ENCODE measurements around the gene ICOSLG. TPM values are rescaled to one million over a fixed set of nuclear protein-coding genes. Genes with fewer than 3 reads are reported as not detected.
"Not testable (repeated sequence)": the region's sequence is repeated elsewhere in the genome, so short reads cannot be mapped to it uniquely, and the experiment has no call there.

Gene ICOSLG
- total RNA-seq, 1 donor: not detected

DNA sequence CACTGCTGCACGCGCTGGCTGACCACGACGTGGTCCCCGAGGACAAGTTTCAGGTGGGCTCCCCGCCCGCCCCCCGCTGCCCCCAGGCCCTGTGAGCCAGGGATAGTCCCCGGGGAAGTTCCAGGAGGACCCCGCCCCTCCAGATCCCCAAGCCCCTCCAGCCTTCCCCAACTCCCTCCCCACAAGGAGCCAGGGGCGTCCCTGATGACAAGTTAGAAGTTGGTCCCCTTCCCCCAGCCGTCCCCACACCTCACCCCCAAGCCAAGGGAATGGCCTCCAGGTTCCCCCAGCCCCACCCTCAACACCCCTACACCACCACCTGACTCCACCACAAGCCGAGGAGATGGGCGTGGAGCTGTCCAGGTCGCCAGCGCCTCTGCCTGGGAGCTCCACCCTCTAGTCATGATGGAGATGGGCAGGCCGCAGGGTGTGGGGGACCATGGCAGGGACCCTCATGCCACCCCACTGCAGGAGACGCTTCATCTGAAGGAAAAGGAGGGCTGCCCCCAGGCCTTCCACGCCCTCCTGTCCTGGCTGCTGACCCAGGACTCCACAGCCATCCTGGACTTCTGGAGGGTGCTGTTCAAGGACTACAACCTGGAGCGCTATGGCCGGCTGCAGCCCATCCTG, 45.5 kb upstream of the ICOSLG start:
- Histone ChIP-seq H4K20me1 (ENCODE audit: insufficient read depth, low read length) (no peaks in the 10 kb centered on the region), H3K36me3 (ENCODE audit: insufficient read depth, low read length) (no peaks in the 10 kb centered on the region), H3K9me3 (ENCODE audit: low read depth, low read length) (no peaks in the 10 kb centered on the region), H2AFZ (ENCODE audit: low read length) (no peak overlapping the region), H3K27me3 (ENCODE audit: insufficient read depth, low read length) (no peaks in the 10 kb centered on the region), H3K79me2 (ENCODE audit: insufficient read depth, low read length) (no peaks in the 10 kb centered on the region), H3K27ac (ENCODE audit: low read depth, low read length) (no peak overlapping the region), H3K4me2 (ENCODE audit: insufficient read depth, low read length) (peak overlapping the region; percentile 39), H3K4me3 (ENCODE audit: insufficient read depth, low read length) (no peak overlapping the region), H3K4me1 (ENCODE audit: insufficient read depth, low read length) (peaks cover 3% of the 10 kb centered on the region)
- TF ChIP-seq, protein P1, sequence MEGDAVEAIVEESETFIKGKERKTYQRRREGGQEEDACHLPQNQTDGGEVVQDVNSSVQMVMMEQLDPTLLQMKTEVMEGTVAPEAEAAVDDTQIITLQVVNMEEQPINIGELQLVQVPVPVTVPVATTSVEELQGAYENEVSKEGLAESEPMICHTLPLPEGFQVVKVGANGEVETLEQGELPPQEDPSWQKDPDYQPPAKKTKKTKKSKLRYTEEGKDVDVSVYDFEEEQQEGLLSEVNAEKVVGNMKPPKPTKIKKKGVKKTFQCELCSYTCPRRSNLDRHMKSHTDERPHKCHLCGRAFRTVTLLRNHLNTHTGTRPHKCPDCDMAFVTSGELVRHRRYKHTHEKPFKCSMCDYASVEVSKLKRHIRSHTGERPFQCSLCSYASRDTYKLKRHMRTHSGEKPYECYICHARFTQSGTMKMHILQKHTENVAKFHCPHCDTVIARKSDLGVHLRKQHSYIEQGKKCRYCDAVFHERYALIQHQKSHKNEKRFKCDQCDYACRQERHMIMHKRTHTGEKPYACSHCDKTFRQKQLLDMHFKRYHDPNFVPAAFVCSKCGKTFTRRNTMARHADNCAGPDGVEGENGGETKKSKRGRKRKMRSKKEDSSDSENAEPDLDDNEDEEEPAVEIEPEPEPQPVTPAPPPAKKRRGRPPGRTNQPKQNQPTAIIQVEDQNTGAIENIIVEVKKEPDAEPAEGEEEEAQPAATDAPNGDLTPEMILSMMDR (IDR thresholded peaks at IDR 0.05; ENCODE audit: extremely low read depth, low read depth, low read length): no peak
- no peak for DNase-seq (ENCODE audit: insufficient read length, low spot score, missing footprints)

GRCh38 chr21:44285138-44285992, 44.6 kb upstream of the ICOSLG start, which contains the start of gene AIRE:
TSS of gene AIRE (plus strand) at chr21:44285876. CDS start at chr21:44286007, 131 bp downstream.
- H3K27ac ChIP-seq (ENCODE audit: low read depth, low read length): no peak within 1 kb of the TSS
- H3K79me2 ChIP-seq (ENCODE audit: insufficient read depth, low read length): no peaks in the 10 kb centered on the region
- DNase-seq (ENCODE audit: insufficient read length, low spot score, missing footprints): peak; percentile 95
- peaks cover 3% of the 10 kb centered on the region for H3K4me1 ChIP-seq (ENCODE audit: insufficient read depth, low read length)
- H2AFZ ChIP-seq (ENCODE audit: low read length): peak within 1 kb of the TSS; percentile 68
- H3K9me3 ChIP-seq (ENCODE audit: low read depth, low read length): no peaks in the 10 kb centered on the region
- TF ChIP-seq, protein P1 (IDR thresholded peaks at IDR 0.05; ENCODE audit: extremely low read depth, low read depth, low read length): no peak
- no peaks in the 10 kb centered on the region for H4K20me1 ChIP-seq (ENCODE audit: insufficient read depth, low read length)
- H3K4me2 ChIP-seq (ENCODE audit: insufficient read depth, low read length): peak within 1 kb of the TSS; percentile 39
- H3K36me3 ChIP-seq (ENCODE audit: insufficient read depth, low read length): no peaks in the 10 kb centered on the region
- peak within 1 kb of the TSS; percentile 37 for H3K4me3 ChIP-seq (ENCODE audit: insufficient read depth, low read length)
- H3K27me3 ChIP-seq (ENCODE audit: insufficient read depth, low read length): no peaks in the 10 kb centered on the region

DNA sequence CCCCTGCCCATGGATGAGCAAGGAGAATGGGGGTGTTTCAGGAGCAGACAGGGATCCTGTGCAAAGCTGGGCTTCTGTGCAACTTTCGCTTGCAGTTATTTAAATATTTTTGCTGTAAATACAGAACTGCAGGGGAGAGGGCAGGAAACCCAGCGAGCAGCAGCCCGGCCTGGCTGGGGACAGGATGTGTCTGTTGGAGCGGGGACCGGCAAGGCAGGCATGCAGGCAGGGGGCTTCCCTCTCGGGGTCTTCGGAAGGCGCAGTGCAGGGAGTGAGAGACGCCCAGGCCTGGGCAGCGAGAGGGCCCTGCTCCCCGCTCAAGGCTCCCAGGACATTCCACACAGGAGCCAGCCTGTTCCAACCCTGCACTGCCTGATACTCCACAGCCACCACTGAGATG, 43.2 kb upstream of the ICOSLG start:
- Histone ChIP-seq H3K27ac (ENCODE audit: low read depth, low read length) (no peak overlapping the region), H4K20me1 (ENCODE audit: insufficient read depth, low read length) (no peaks in the 10 kb centered on the region), H3K9me3 (ENCODE audit: low read depth, low read length) (no peaks in the 10 kb centered on the region), H3K79me2 (ENCODE audit: insufficient read depth, low read length) (no peaks in the 10 kb centered on the region), H2AFZ (ENCODE audit: low read length) (no peak overlapping the region), H3K4me2 (ENCODE audit: insufficient read depth, low read length) (no peak overlapping the region), H3K4me1 (ENCODE audit: insufficient read depth, low read length) (peaks cover 3% of the 10 kb centered on the region), H3K27me3 (ENCODE audit: insufficient read depth, low read length) (no peaks in the 10 kb centered on the region), H3K4me3 (ENCODE audit: insufficient read depth, low read length) (no peak overlapping the region), H3K36me3 (ENCODE audit: insufficient read depth, low read length) (no peaks in the 10 kb centered on the region)
- TF ChIP-seq, protein P1 (IDR thresholded peaks at IDR 0.05; ENCODE audit: extremely low read depth, low read depth, low read length): no peak
- DNase-seq (ENCODE audit: insufficient read length, low spot score, missing footprints): no peak

DNA sequence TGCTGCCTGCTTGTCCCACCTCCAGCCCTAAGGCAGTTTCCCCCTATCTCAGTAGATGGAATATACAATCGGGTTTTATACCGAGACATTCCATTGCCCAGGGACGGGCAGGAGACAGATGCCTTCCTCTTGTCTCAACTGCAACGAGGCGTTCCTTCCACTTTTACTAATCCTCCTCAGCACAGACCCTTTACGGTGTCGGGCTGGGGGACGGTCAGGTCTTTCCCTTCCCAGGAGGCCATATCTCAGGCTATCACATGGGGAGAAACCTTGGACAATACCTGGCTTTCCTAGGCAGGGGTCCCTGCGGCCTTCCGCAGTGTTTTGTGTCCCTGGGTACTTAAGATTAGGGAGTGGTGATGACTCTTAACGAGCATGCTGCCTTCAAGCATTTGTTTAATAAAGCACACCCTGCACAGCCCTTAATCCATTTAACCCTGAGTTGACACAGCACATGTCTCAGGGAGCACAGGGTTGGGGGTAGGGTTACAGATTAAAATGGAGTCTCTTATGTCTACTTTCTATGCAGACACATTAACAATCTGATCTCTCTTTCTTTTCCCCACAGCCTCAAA, 42.6 kb upstream of the ICOSLG start:
- not testable (repeated sequence) for H3K79me2 ChIP-seq (ENCODE audit: insufficient read depth, low read length); H3K4me3 ChIP-seq (ENCODE audit: insufficient read depth, low read length); H4K20me1 ChIP-seq (ENCODE audit: insufficient read depth, low read length); H3K36me3 ChIP-seq (ENCODE audit: insufficient read depth, low read length); H3K9me3 ChIP-seq (ENCODE audit: low read depth, low read length); H3K4me2 ChIP-seq (ENCODE audit: insufficient read depth, low read length); H3K4me1 ChIP-seq (ENCODE audit: insufficient read depth, low read length); H2AFZ ChIP-seq (ENCODE audit: low read length); H3K27ac ChIP-seq (ENCODE audit: low read depth, low read length); H3K27me3 ChIP-seq (ENCODE audit: insufficient read depth, low read length); DNase-seq (ENCODE audit: insufficient read length, low spot score, missing footprints)
